Measurements from ENCODE around the gene GSTM1. TPM values are rescaled to one million over a fixed set of nuclear protein-coding genes. Genes with fewer than 3 reads are reported as not detected.

GSTM1 gene
- 13.8 and 20.8 TPM in 2 replicates for total RNA-seq (ENCODE audit: low replicate concordance)

DNA sequence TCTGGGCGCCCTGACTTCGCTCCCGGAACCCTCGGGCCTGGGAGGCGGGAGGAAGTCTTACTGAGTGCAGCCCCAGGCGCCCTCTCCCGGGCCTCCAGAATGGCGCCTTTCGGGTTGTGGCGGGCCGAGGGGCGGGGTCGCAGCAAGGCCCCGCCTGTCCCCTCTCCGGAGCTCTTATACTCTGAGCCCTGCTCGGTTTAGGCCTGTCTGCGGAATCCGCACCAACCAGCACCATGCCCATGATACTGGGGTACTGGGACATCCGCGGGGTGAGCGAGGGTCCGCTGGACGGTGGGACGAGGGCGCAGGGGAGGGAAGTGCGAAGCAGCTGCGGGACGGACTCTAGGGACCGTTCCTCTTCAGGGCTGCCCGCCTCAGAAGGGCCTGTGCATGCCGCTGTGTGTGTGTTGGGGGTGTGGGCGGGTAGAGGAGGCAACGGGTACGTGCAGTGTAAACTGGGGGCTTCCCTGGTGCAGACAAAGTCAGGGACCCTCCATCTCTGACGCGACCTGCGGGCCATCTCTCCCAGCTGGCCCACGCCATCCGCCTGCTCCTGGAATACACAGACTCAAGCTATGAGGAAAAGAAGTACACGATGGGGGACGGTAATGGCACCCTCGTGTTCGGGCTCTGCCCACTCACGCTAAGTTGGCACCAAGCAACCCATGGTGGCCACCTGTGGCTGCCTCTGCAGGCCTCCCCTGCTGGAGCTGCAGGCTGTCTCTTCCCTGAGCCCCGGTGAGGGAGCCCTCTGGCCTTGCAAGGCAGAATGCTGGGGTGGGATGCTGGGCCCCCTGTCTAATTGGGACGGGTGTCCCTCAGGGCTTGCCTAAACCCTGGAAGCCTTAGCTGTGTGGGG is at the start of gene GSTM1:
Gene GSTM1, plus strand, starts transcription at position 177 of the 859 bp plus-strand sequence. Its CDS starts 57 bp downstream, at position 234.
- no peak within 1 kb of the TSS for H2AFZ ChIP-seq (replicated peaks)
- H3K36me3 Mint-ChIP-seq: no peaks in the 10 kb centered on the region
- no peaks in the 10 kb centered on the region for H3K4me1 ChIP-seq
- peaks cover 3% of the 10 kb centered on the region for H3K9me3 Mint-ChIP-seq
- H3F3A ChIP-seq (ENCODE audit: low read depth): no peaks in the 10 kb centered on the region
- H3K27ac ChIP-seq: no peak within 1 kb of the TSS
- peak within 1 kb of the TSS; percentile 79 for H3K27ac Mint-ChIP-seq
- no peaks in the 10 kb centered on the region for H3K4me1 Mint-ChIP-seq
- DNase-seq (ENCODE audit: low spot score): peak; percentile 78
- H3K4me3 ChIP-seq: peak within 1 kb of the TSS; percentile 30
- H3K27me3 ChIP-seq: no peaks in the 10 kb centered on the region
- H3K27me3 Mint-ChIP-seq (ENCODE audit: insufficient read depth, low read depth): peaks cover 4% of the 10 kb centered on the region
- no peaks in the 10 kb centered on the region for H4K20me1 ChIP-seq (ENCODE audit: low read depth)
- H3K36me3 ChIP-seq: no peaks in the 10 kb centered on the region
- H3K79me2 ChIP-seq (ENCODE audit: low read depth): no peaks in the 10 kb centered on the region
- peak within 1 kb of the TSS; percentile 67 for H3K4me3 Mint-ChIP-seq
- TF ChIP-seq, protein P1, sequence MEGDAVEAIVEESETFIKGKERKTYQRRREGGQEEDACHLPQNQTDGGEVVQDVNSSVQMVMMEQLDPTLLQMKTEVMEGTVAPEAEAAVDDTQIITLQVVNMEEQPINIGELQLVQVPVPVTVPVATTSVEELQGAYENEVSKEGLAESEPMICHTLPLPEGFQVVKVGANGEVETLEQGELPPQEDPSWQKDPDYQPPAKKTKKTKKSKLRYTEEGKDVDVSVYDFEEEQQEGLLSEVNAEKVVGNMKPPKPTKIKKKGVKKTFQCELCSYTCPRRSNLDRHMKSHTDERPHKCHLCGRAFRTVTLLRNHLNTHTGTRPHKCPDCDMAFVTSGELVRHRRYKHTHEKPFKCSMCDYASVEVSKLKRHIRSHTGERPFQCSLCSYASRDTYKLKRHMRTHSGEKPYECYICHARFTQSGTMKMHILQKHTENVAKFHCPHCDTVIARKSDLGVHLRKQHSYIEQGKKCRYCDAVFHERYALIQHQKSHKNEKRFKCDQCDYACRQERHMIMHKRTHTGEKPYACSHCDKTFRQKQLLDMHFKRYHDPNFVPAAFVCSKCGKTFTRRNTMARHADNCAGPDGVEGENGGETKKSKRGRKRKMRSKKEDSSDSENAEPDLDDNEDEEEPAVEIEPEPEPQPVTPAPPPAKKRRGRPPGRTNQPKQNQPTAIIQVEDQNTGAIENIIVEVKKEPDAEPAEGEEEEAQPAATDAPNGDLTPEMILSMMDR (IDR thresholded peaks at IDR 0.05): peak; percentile 24
- TF ChIP-seq EZH2phosphoT487 (IDR thresholded peaks at IDR 0.05): no peak
- H3K9ac ChIP-seq: no peak within 1 kb of the TSS
- H3K9me3 ChIP-seq (ENCODE audit: low read depth): no peaks in the 10 kb centered on the region
- peak within 1 kb of the TSS; percentile 37 for H3K4me2 ChIP-seq

DNA sequence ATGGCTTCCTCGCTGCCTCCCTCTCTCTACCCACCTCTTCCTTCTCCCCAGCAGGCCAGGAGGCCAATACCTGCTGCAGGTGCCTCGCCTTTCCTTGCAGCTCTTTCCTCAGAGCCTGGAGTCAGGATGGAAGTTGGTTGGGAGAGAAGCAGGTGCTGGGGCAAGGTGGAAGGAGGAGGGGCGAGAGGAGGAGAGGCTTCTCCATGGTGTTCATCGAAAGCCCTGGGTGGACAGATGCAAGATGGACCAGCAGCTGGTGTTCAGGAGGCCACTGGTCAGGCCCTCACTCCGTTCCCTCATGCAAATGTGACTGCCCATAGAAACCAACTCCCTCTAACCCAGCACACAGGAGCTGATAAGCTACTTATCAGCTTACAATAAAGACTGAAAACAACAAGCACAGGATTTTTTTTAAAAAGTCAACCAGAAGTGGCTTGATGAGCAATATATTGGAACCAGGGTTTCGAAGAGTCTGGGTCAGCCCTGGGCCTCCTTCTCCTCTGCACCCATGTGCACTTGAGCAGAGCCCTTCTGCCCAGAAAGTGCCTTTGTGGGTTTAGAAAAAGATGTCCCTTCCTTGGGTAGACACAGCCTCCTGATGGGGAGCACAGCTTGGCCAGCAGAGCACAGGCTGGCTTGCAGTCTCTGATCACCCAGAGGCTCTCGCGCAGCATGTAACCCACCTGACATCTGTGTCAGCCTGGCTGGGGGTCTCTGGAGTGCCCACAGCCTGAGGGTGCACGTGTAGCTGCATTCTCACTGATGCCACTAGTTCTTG is 48.4 kb upstream of the GSTM1 start:
- H3K4me1 Mint-ChIP-seq: peaks cover 33% of the 10 kb centered on the region
- DNase-seq (ENCODE audit: low spot score): peak; percentile 45
- H4K20me1 ChIP-seq (ENCODE audit: low read depth): no peaks in the 10 kb centered on the region
- H3K9me3 ChIP-seq (ENCODE audit: low read depth): no peaks in the 10 kb centered on the region
- no peak overlapping the region for H3K9ac ChIP-seq
- no peaks in the 10 kb centered on the region for H3K79me2 ChIP-seq (ENCODE audit: low read depth)
- no peak overlapping the region for H3K4me3 Mint-ChIP-seq
- peaks cover 9% of the 10 kb centered on the region for H3K27me3 Mint-ChIP-seq (ENCODE audit: insufficient read depth, low read depth)
- H3K36me3 Mint-ChIP-seq: no peaks in the 10 kb centered on the region
- no peak overlapping the region for H3K4me3 ChIP-seq
- peak overlapping the region; percentile 46 for H3K27ac Mint-ChIP-seq
- H3K4me2 ChIP-seq: no peak overlapping the region
- H2AFZ ChIP-seq (replicated peaks): peak overlapping the region; percentile 6
- H3K36me3 ChIP-seq: no peaks in the 10 kb centered on the region
- H3K9me3 Mint-ChIP-seq: peaks cover 2% of the 10 kb centered on the region
- H3K27me3 ChIP-seq: peaks cover 8% of the 10 kb centered on the region
- H3K27ac ChIP-seq: no peak overlapping the region
- H3K4me1 ChIP-seq: peaks cover 17% of the 10 kb centered on the region
- no peak for TF ChIP-seq EZH2phosphoT487 (IDR thresholded peaks at IDR 0.05)
- no peak for TF ChIP-seq EZH2 (IDR thresholded peaks at IDR 0.05)
- TF ChIP-seq, protein P1 (IDR thresholded peaks at IDR 0.05): no peak
- no peaks in the 10 kb centered on the region for H3F3A ChIP-seq (ENCODE audit: low read depth)

DNA sequence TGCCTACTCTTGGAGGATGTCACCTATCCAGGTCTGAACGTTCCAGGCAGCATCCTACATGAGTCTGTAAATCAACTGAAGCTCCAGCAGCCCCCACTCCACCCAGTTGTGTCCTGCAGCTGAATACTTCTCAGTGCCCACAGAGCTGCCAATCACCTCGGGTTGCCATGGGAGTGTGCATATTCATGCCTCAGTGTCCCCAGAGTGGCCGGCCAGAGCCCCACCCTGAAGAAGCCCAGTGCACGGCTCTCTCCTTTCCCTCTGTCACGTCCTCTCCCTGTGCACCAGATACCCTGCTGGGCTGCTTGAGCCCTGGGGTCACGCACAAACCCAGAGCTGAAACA is 47.8 kb upstream of the GSTM1 start:
- peaks cover 11% of the 10 kb centered on the region for H3K27me3 Mint-ChIP-seq (ENCODE audit: insufficient read depth, low read depth)
- DNase-seq (ENCODE audit: low spot score): no peak

More for the DNA sequence above, 47.8 kb upstream of the GSTM1 start:
- H3K27ac Mint-ChIP-seq: peak overlapping the region; percentile 82
- Histone ChIP-seq H3K4me2 (no peak overlapping the region), H3K4me3 (no peak overlapping the region), H3K27me3 (peaks cover 8% of the 10 kb centered on the region), H3K36me3 (no peaks in the 10 kb centered on the region), H2AFZ (replicated peaks) (no peak overlapping the region), H3K9me3 (ENCODE audit: low read depth) (no peaks in the 10 kb centered on the region), H3K4me1 (peaks cover 17% of the 10 kb centered on the region), H3F3A (ENCODE audit: low read depth) (no peaks in the 10 kb centered on the region), H3K27ac (no peak overlapping the region), H3K9ac (no peak overlapping the region), H4K20me1 (ENCODE audit: low read depth) (no peaks in the 10 kb centered on the region), H3K79me2 (ENCODE audit: low read depth) (no peaks in the 10 kb centered on the region)
- H3K4me1 Mint-ChIP-seq: peaks cover 36% of the 10 kb centered on the region
- H3K36me3 Mint-ChIP-seq: no peaks in the 10 kb centered on the region
- no peak for TF ChIP-seq EZH2phosphoT487 (IDR thresholded peaks at IDR 0.05)
- no peak for TF ChIP-seq EZH2 (IDR thresholded peaks at IDR 0.05)
- TF ChIP-seq, protein P1 (IDR thresholded peaks at IDR 0.05): no peak
- no peak overlapping the region for H3K4me3 Mint-ChIP-seq
- peaks cover 5% of the 10 kb centered on the region for H3K9me3 Mint-ChIP-seq

Data from neural progenitor cell (in vitro differentiated cells).